ENCODE measurements around the gene PSMB7.

PSMB7 gene

GRCh38 chr9:124439686-124440243, 24.5 kb upstream of the PSMB7 start:
- H3K4ac ChIP-seq (ENCODE audit: low read depth in 1 of 2, low read length in 2 of 2) = no peak overlapping the region
- H3K79me1 ChIP-seq (replicated peaks; ENCODE audit: low read length, poor library complexity, severe bottlenecking) = no peaks in the 10 kb centered on the region
- no peak overlapping the region for H2AK5ac ChIP-seq (ENCODE audit: low read length, severe bottlenecking)
- no peak overlapping the region for H2BK120ac ChIP-seq (ENCODE audit: low read depth, low read length)
- peaks cover 8 to 21% of the 10 kb centered on the region in 2 experiments for H3K27me3 ChIP-seq (ENCODE audit: control insufficient read depth in 1 of 2, insufficient read depth in 1 of 2, low read length in 2 of 2)
- H3K14ac ChIP-seq (ENCODE audit: low read length in 2 of 2) = no peak overlapping the region
- no peak overlapping the region for H2AFZ ChIP-seq (ENCODE audit: low read depth, low read length)
- no peaks in the 10 kb centered on the region for H3K4me1 ChIP-seq (ENCODE audit: control insufficient read depth, insufficient read depth, low read depth, low read length)
- WGBS = 93% methylated on average over 6 of the region's 6 CpGs
- H3K36me3 ChIP-seq (ENCODE audit: control insufficient read depth in 1 of 2, insufficient read depth in 2 of 2, low read depth in 1 of 2, low read length in 2 of 2) = no peaks in the 10 kb centered on the region
- no peak overlapping the region for H3K4me2 ChIP-seq (ENCODE audit: low read length, poor library complexity, severe bottlenecking)
- no peak overlapping the region for H2BK5ac ChIP-seq (ENCODE audit: low read depth, low read length, poor library complexity, severe bottlenecking)
- no peak overlapping the region for H3K4me3 ChIP-seq (ENCODE audit: insufficient read depth in 1 of 2, low read depth in 1 of 2, low read length in 2 of 2)
- peaks cover 18% of the 10 kb centered on the region for H3K9me3 ChIP-seq (ENCODE audit: control insufficient read depth, low read length)
- H3K23ac ChIP-seq (ENCODE audit: low read length in 2 of 2) = no peak overlapping the region
- no peak overlapping the region for H2BK15ac ChIP-seq (ENCODE audit: low read depth, poor library complexity, severe bottlenecking)
- no peak overlapping the region for H3K18ac ChIP-seq (ENCODE audit: low read depth in 1 of 2, low read length in 2 of 2)
- no peak overlapping the region for H4K91ac ChIP-seq (ENCODE audit: low read length)
- no peak overlapping the region for H3K9ac ChIP-seq (ENCODE audit: low read length)
- H4K8ac ChIP-seq (ENCODE audit: low read length) = no peak overlapping the region
- no peak for DNase-seq
- H3K27ac ChIP-seq (ENCODE audit: low read length, poor library complexity, severe bottlenecking) = no peak overlapping the region
- H2BK12ac ChIP-seq (ENCODE audit: low read length in 2 of 2) = no peak overlapping the region

GRCh38 chr9:124439086-124439485, 23.8 kb upstream of the PSMB7 start:
- Histone ChIP-seq H3K27me3 (ENCODE audit: control insufficient read depth in 1 of 2, insufficient read depth in 1 of 2, low read length in 2 of 2) (peaks cover 11 to 24% of the 10 kb centered on the region in 2 experiments), H3K14ac (ENCODE audit: low read length in 2 of 2) (no peak overlapping the region), H3K4ac (ENCODE audit: low read depth in 1 of 2, low read length in 2 of 2) (no peak overlapping the region), H3K9ac (ENCODE audit: low read length) (no peak overlapping the region), H3K27ac (ENCODE audit: low read length, poor library complexity, severe bottlenecking) (no peak overlapping the region), H2BK120ac (ENCODE audit: low read depth, low read length) (no peak overlapping the region), H3K4me2 (ENCODE audit: low read length, poor library complexity, severe bottlenecking) (no peak overlapping the region), H2BK5ac (ENCODE audit: low read depth, low read length, poor library complexity, severe bottlenecking) (no peak overlapping the region), H3K23ac (ENCODE audit: low read length in 2 of 2) (no peak overlapping the region), H4K91ac (ENCODE audit: low read length) (no peak overlapping the region), H2AFZ (ENCODE audit: low read depth, low read length) (no peak overlapping the region), H2BK12ac (ENCODE audit: low read length in 2 of 2) (no peak overlapping the region), H2BK15ac (ENCODE audit: low read depth, poor library complexity, severe bottlenecking) (no peak overlapping the region), H3K18ac (ENCODE audit: low read depth in 1 of 2, low read length in 2 of 2) (no peak overlapping the region), H3K79me1 (replicated peaks; ENCODE audit: low read length, poor library complexity, severe bottlenecking) (no peaks in the 10 kb centered on the region), H3K4me3 (ENCODE audit: insufficient read depth in 1 of 2, low read depth in 1 of 2, low read length in 2 of 2) (no peak overlapping the region), H3K4me1 (ENCODE audit: control insufficient read depth, insufficient read depth, low read depth, low read length) (no peaks in the 10 kb centered on the region), H3K9me3 (ENCODE audit: control insufficient read depth, low read length) (peaks cover 18% of the 10 kb centered on the region), H4K8ac (ENCODE audit: low read length) (no peak overlapping the region), H3K36me3 (ENCODE audit: control insufficient read depth in 1 of 2, insufficient read depth in 2 of 2, low read depth in 1 of 2, low read length in 2 of 2) (no peaks in the 10 kb centered on the region), H2AK5ac (ENCODE audit: low read length, severe bottlenecking) (no peak overlapping the region)
- no peak for DNase-seq
- WGBS = no CpG with 5 or more reads among the region's 1 CpG

- DNase-seq = no peak
- Histone ChIP-seq H3K9ac (ENCODE audit: low read length) (no peak overlapping the region), H4K8ac (ENCODE audit: low read length) (no peak overlapping the region), H3K18ac (ENCODE audit: low read depth in 1 of 2, low read length in 2 of 2) (no peak overlapping the region), H2BK120ac (ENCODE audit: low read depth, low read length) (no peak overlapping the region), H3K14ac (ENCODE audit: low read length in 2 of 2) (no peak overlapping the region), H3K27ac (ENCODE audit: low read length, poor library complexity, severe bottlenecking) (no peak overlapping the region), H3K4me3 (ENCODE audit: insufficient read depth in 1 of 2, low read depth in 1 of 2, low read length in 2 of 2) (no peak overlapping the region), H2BK5ac (ENCODE audit: low read depth, low read length, poor library complexity, severe bottlenecking) (no peak overlapping the region), H3K4me2 (ENCODE audit: low read length, poor library complexity, severe bottlenecking) (no peak overlapping the region), H3K9me3 (ENCODE audit: control insufficient read depth, low read length) (peaks cover 18% of the 10 kb centered on the region), H3K23ac (ENCODE audit: low read length in 2 of 2) (no peak overlapping the region), H3K27me3 (ENCODE audit: control insufficient read depth in 1 of 2, insufficient read depth in 1 of 2, low read length in 2 of 2) (peaks cover 17 to 31% of the 10 kb centered on the region in 2 experiments), H2BK15ac (ENCODE audit: low read depth, poor library complexity, severe bottlenecking) (no peak overlapping the region), H3K79me1 (replicated peaks; ENCODE audit: low read length, poor library complexity, severe bottlenecking) (no peaks in the 10 kb centered on the region), H2AFZ (ENCODE audit: low read depth, low read length) (no peak overlapping the region), H2BK12ac (ENCODE audit: low read length in 2 of 2) (no peak overlapping the region), H2AK5ac (ENCODE audit: low read length, severe bottlenecking) (no peak overlapping the region), H3K4me1 (ENCODE audit: control insufficient read depth, insufficient read depth, low read depth, low read length) (no peaks in the 10 kb centered on the region), H3K4ac (ENCODE audit: low read depth in 1 of 2, low read length in 2 of 2) (no peak overlapping the region), H4K91ac (ENCODE audit: low read length) (no peak overlapping the region), H3K36me3 (ENCODE audit: control insufficient read depth in 1 of 2, insufficient read depth in 2 of 2, low read depth in 1 of 2, low read length in 2 of 2) (no peaks in the 10 kb centered on the region)
- 85% methylated on average over 9 of the region's 9 CpGs for WGBS
Measured at GRCh38 chr9:124438091-124438490, 22.8 kb upstream of the PSMB7 start.

DNA sequence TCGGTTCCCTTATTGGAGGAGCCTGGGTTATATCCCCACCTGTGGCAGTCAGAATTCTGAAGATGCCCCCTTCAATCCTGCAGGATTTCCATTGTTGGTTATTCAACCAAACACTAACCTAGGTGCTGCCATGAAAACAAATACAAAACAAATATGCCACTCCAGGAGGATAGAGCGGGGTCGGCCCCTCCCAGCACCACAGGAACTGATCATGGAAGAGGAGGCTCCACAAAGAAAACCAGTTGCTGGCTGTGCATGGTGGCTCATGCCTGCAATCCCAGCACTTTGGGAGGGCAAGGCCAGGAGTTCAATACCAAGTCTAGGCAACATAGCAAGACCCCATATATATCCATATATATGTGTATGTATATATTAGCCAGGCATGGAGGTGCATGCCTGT, 21.8 kb upstream of the PSMB7 start:
- H2BK15ac ChIP-seq (ENCODE audit: low read depth, poor library complexity, severe bottlenecking) = no peak overlapping the region
- no peak overlapping the region for H2BK12ac ChIP-seq (ENCODE audit: low read length in 2 of 2)
- no peak overlapping the region for H2AFZ ChIP-seq (ENCODE audit: low read depth, low read length)
- no peak overlapping the region for H3K23ac ChIP-seq (ENCODE audit: low read length in 2 of 2)
- H3K27ac ChIP-seq (ENCODE audit: low read length, poor library complexity, severe bottlenecking) = no peak overlapping the region
- no peak overlapping the region for H4K8ac ChIP-seq (ENCODE audit: low read length)
- no peak overlapping the region for H3K14ac ChIP-seq (ENCODE audit: low read length in 2 of 2)
- H3K4me3 ChIP-seq (ENCODE audit: insufficient read depth in 1 of 2, low read depth in 1 of 2, low read length in 2 of 2) = no peak overlapping the region
- H3K79me1 ChIP-seq (replicated peaks; ENCODE audit: low read length, poor library complexity, severe bottlenecking) = no peaks in the 10 kb centered on the region
- H2AK5ac ChIP-seq (ENCODE audit: low read length, severe bottlenecking) = no peak overlapping the region
- H3K18ac ChIP-seq (ENCODE audit: low read depth in 1 of 2, low read length in 2 of 2) = no peak overlapping the region
- no peak overlapping the region for H3K4ac ChIP-seq (ENCODE audit: low read depth in 1 of 2, low read length in 2 of 2)
- no peak overlapping the region for H2BK120ac ChIP-seq (ENCODE audit: low read depth, low read length)
- no peaks in the 10 kb centered on the region for H3K36me3 ChIP-seq (ENCODE audit: control insufficient read depth in 1 of 2, insufficient read depth in 2 of 2, low read depth in 1 of 2, low read length in 2 of 2)
- no peak overlapping the region for H4K91ac ChIP-seq (ENCODE audit: low read length)
- WGBS = 87% methylated on average over 3 of the region's 3 CpGs
- H3K9me3 ChIP-seq (ENCODE audit: control insufficient read depth, low read length) = peaks cover 13% of the 10 kb centered on the region
- no peak overlapping the region for H2BK5ac ChIP-seq (ENCODE audit: low read depth, low read length, poor library complexity, severe bottlenecking)
- no peaks in the 10 kb centered on the region for H3K4me1 ChIP-seq (ENCODE audit: control insufficient read depth, insufficient read depth, low read depth, low read length)
- peaks cover 23 to 34% of the 10 kb centered on the region in 2 experiments for H3K27me3 ChIP-seq (ENCODE audit: control insufficient read depth in 1 of 2, insufficient read depth in 1 of 2, low read length in 2 of 2)
- no peak overlapping the region for H3K4me2 ChIP-seq (ENCODE audit: low read length, poor library complexity, severe bottlenecking)
- no peak overlapping the region for H3K9ac ChIP-seq (ENCODE audit: low read length)
- no peak for DNase-seq

All from mesenchymal stem cell (in vitro differentiated cells and primary cell).